ENCODE data around the gene MPZL3. TPM values are rescaled to one million over a fixed set of nuclear protein-coding genes. Genes with fewer than 3 reads are reported as not detected.
A peak's percentile ranks its signal among the peaks of the same experiment; 100 is the strongest.

MPZL3 gene, protein sequence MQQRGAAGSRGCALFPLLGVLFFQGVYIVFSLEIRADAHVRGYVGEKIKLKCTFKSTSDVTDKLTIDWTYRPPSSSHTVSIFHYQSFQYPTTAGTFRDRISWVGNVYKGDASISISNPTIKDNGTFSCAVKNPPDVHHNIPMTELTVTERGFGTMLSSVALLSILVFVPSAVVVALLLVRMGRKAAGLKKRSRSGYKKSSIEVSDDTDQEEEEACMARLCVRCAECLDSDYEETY
- total RNA-seq (2021) (0.33 and 0.52 TPM in 2 replicates), Bru-seq, nascent RNA (percentile 29 among the genes with signal in this experiment), BruChase-seq, experiment 1, labeled RNA remaining after a 2-hour chase (percentile 26 among the genes with signal in this experiment), BruChase-seq, experiment 2, labeled RNA remaining after a 6-hour chase (percentile 35 among the genes with signal in this experiment)
- long read RNA-seq, partial matches to known transcripts, result 0 of 1 reads
- long read RNA-seq, other reads (novel, unspliced or antisense), result 0 of 1 reads

DNA sequence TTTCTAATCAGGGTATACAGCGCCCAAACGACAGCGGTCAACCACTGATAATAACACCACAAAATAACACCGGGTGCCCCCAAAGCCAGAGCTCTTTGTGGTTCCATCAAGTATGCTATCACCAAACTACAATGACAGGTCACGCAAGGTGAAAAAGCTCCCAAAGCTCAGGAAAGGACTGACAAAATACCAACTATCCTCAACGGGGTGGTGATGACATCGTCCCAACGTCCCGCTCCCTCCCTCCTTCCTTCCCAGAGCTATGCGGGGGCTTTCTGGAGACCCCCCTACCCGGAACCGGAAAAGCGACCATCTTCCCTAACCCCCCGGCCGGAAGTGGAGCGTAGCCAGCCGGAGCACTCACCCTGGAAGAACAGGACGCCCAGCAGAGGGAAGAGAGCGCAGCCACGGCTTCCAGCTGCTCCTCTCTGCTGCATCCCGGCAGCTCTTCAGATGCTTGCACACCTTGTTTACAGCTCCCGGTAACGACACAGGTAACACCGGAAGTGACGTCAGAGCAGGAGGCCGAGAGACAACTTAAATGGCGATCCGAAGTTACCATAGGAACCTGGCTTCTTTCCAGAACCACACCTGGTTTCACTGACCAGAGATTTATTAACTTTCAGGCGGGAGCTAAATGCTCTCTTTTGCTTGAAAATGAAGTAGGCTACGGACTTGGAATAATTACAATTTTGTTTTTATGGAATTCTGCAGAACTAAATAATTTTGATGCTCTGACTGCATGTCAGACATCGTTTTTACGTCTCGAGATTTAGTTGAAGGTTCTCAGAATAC, at the start of gene MPZL3:
TSS of gene MPZL3 (minus strand) at position 508 of the 795 bp plus-strand sequence. CDS start at position 437, 71 bp downstream.
- CTCF ChIA-PET, result no interaction called here
- Histone ChIP-seq H3K27me3 (replicated peaks; ENCODE audit: insufficient read depth, low read depth, low read length, poor library complexity) (peaks cover 68% of the 10 kb centered on the region), H3K4me3 (ENCODE audit: low read depth, low read length, poor library complexity, severe bottlenecking) (peak within 1 kb of the TSS; percentile 51), H3K36me3 (ENCODE audit: insufficient read depth, low read length, poor library complexity, severe bottlenecking) (no peaks in the 10 kb centered on the region), H3K9me3 (ENCODE audit: low read depth, low read length, poor library complexity, severe bottlenecking) (no peaks in the 10 kb centered on the region), H3K4me1 (ENCODE audit: insufficient read depth, low read length, poor library complexity, severe bottlenecking) (no peaks in the 10 kb centered on the region), H3K27ac (ENCODE audit: low read depth, low read length, poor library complexity, severe bottlenecking) (peak within 1 kb of the TSS; percentile 17)
- no TSS peak for BruUV-seq (replicated peaks)
- POLR2A ChIA-PET (ENCODE audit: low non-redundant PET), result no interaction called here
- intact Hi-C loops (cut with micrococcal nuclease; ENCODE audit: unreplicated experiment), result no loop called here
- TF ChIP-seq EZH2 (IDR thresholded peaks at IDR 0.05; ENCODE audit: borderline replicate concordance, low read depth, low read length, poor library complexity, severe bottlenecking), result no peak
- TF ChIP-seq, protein P1, sequence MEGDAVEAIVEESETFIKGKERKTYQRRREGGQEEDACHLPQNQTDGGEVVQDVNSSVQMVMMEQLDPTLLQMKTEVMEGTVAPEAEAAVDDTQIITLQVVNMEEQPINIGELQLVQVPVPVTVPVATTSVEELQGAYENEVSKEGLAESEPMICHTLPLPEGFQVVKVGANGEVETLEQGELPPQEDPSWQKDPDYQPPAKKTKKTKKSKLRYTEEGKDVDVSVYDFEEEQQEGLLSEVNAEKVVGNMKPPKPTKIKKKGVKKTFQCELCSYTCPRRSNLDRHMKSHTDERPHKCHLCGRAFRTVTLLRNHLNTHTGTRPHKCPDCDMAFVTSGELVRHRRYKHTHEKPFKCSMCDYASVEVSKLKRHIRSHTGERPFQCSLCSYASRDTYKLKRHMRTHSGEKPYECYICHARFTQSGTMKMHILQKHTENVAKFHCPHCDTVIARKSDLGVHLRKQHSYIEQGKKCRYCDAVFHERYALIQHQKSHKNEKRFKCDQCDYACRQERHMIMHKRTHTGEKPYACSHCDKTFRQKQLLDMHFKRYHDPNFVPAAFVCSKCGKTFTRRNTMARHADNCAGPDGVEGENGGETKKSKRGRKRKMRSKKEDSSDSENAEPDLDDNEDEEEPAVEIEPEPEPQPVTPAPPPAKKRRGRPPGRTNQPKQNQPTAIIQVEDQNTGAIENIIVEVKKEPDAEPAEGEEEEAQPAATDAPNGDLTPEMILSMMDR (conservative IDR thresholded peaks at IDR 0.05; ENCODE audit: low read depth, low read length), result no peak
- DNase-seq (ENCODE audit: low spot score), result peak; percentile 78

DNA sequence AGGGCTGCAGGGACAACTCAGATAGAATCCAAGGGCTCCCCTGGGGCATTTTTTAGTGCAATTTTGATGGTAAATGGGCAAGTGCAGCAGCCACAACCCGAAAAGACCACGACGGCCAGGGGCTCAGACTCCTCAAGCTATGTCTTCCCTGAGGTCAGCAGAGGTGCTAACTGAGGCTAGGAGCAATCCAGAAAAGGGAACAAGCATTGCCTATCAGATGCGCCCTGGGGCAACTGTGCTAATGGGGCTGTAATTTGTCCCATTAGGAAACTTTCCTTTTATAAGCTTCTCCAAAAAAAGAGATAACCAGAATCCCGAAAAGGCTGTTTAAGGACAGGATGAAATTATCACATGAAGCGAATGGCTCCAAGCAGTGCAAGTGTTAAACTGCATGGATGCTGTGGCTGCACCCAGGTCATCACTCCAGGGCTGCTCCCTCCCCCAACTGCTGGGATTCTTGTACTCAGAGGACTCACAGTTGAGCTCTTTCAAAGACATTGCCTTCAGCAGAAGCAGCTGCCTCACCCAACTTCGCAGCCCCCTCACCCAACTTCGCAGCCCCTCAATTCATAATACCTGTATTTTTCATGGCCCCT, 49.5 kb upstream of the MPZL3 start:
- intact Hi-C loops (cut with micrococcal nuclease; ENCODE audit: unreplicated experiment), result no loop called here
- no peaks in the 10 kb centered on the region for H3K4me1 ChIP-seq (ENCODE audit: insufficient read depth, low read length, poor library complexity, severe bottlenecking)
- no peaks in the 10 kb centered on the region for H3K9me3 ChIP-seq (ENCODE audit: low read depth, low read length, poor library complexity, severe bottlenecking)
- no peak overlapping the region for H3K4me3 ChIP-seq (ENCODE audit: low read depth, low read length, poor library complexity, severe bottlenecking)
- no peaks in the 10 kb centered on the region for H3K36me3 ChIP-seq (ENCODE audit: insufficient read depth, low read length, poor library complexity, severe bottlenecking)
- TF ChIP-seq, protein P1 (conservative IDR thresholded peaks at IDR 0.05; ENCODE audit: low read depth, low read length), result no peak
- TF ChIP-seq EZH2 (IDR thresholded peaks at IDR 0.05; ENCODE audit: borderline replicate concordance, low read depth, low read length, poor library complexity, severe bottlenecking), result no peak
- BruUV-seq (replicated peaks), result no TSS peak
- ChIA-PET POLR2A (ENCODE audit: low non-redundant PET) (no interaction called here), CTCF (no interaction called here)
- no peak overlapping the region for H3K27ac ChIP-seq (ENCODE audit: low read depth, low read length, poor library complexity, severe bottlenecking)
- H3K27me3 ChIP-seq (replicated peaks; ENCODE audit: insufficient read depth, low read depth, low read length, poor library complexity), result peaks cover 46% of the 10 kb centered on the region
- no peak for DNase-seq (ENCODE audit: low spot score)

DNA sequence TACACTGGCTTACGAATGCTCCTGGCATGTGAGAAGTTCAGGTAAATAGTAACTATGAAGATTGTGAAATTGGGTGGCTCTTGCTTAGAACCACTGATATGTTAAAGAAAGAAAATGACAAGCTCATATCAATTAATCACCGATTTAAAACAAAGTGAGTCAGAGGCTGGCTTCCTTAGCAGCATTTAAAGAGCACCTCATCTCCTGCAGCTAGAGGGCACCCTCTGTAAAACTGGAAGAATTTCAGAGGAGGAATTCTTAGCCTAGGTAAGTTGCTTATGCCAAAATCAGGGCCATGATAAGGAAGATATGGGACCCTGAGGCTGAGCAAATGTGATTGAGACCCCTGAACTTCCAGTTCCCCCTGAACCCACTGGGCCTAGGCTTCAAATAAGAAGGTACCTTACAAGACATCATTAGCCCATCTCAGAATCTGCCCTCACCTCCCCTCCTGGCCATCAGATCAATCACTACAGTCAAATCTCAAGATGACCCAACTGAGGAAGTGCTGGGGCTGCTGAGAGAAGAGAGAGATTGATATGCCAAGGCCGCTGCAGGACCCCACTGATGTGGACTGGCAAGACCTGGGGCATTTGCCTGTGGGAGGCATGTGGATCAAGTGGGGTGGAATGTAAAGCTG, 43.8 kb upstream of the MPZL3 start:
- CTCF ChIA-PET, result interaction anchor here (0.8 kb wide), 1 partner anchor 226 kb away, joined by 4 read pairs; no protein-coding TSS in a partner anchor
- Histone ChIP-seq H3K4me3 (ENCODE audit: low read depth, low read length, poor library complexity, severe bottlenecking) (no peak overlapping the region), H3K4me1 (ENCODE audit: insufficient read depth, low read length, poor library complexity, severe bottlenecking) (no peaks in the 10 kb centered on the region), H3K27ac (ENCODE audit: low read depth, low read length, poor library complexity, severe bottlenecking) (no peak overlapping the region), H3K36me3 (ENCODE audit: insufficient read depth, low read length, poor library complexity, severe bottlenecking) (no peaks in the 10 kb centered on the region), H3K9me3 (ENCODE audit: low read depth, low read length, poor library complexity, severe bottlenecking) (no peaks in the 10 kb centered on the region), H3K27me3 (replicated peaks; ENCODE audit: insufficient read depth, low read depth, low read length, poor library complexity) (peaks cover 22% of the 10 kb centered on the region)
- BruUV-seq (replicated peaks), result no TSS peak
- POLR2A ChIA-PET (ENCODE audit: low non-redundant PET), result no interaction called here
- peak; percentile 48 for DNase-seq (ENCODE audit: low spot score)
- intact Hi-C loops (cut with micrococcal nuclease; ENCODE audit: unreplicated experiment), result loop anchor here (10.0 kb wide), 1 partner anchor 189 kb away; no protein-coding TSS in a partner anchor
- no peak for TF ChIP-seq EZH2 (IDR thresholded peaks at IDR 0.05; ENCODE audit: borderline replicate concordance, low read depth, low read length, poor library complexity, severe bottlenecking)
- TF ChIP-seq, protein P1 (conservative IDR thresholded peaks at IDR 0.05; ENCODE audit: low read depth, low read length), result peak; percentile 69
